Measurements from ENCODE around the gene RPLP2.

The RPLP2 gene

GRCh38 chr11:833114-833791 is 23.5 kb downstream of the RPLP2 start:
- no peak for DNase-seq
- Histone ChIP-seq H3K4me3 (peak overlapping the region; percentile 66 to 74), H3K9me3 (no peaks in the 10 kb centered on the region), H3K27ac (peak overlapping the region; percentile 86 to 88), H3K27me3 (peaks cover 0 to 39% of the 10 kb centered on the region in 2 donors), H3K36me3 (peaks cover 21 to 26% (median 26%) of the 10 kb centered on the region in 3 donors), H3K4me1 (peaks cover 0 to 89% (median 68%) of the 10 kb centered on the region in 4 donors)
- intact Hi-C loops (cut with DNase I; ENCODE audit: low total_unique reads): no loop called here
- TF ChIP-seq, protein P1, sequence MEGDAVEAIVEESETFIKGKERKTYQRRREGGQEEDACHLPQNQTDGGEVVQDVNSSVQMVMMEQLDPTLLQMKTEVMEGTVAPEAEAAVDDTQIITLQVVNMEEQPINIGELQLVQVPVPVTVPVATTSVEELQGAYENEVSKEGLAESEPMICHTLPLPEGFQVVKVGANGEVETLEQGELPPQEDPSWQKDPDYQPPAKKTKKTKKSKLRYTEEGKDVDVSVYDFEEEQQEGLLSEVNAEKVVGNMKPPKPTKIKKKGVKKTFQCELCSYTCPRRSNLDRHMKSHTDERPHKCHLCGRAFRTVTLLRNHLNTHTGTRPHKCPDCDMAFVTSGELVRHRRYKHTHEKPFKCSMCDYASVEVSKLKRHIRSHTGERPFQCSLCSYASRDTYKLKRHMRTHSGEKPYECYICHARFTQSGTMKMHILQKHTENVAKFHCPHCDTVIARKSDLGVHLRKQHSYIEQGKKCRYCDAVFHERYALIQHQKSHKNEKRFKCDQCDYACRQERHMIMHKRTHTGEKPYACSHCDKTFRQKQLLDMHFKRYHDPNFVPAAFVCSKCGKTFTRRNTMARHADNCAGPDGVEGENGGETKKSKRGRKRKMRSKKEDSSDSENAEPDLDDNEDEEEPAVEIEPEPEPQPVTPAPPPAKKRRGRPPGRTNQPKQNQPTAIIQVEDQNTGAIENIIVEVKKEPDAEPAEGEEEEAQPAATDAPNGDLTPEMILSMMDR (IDR thresholded peaks at IDR 0.05): no peak

GRCh38 chr11:833849-834311 is 24.1 kb downstream of the RPLP2 start:
- Histone ChIP-seq H3K9me3 (no peaks in the 10 kb centered on the region), H3K27me3 (peaks cover 0 to 33% of the 10 kb centered on the region in 2 donors), H3K36me3 (peaks cover 27 to 32% (median 32%) of the 10 kb centered on the region in 3 donors), H3K4me3 (peak overlapping the region; percentile 66 to 74), H3K27ac (peak overlapping the region; percentile 86 to 88), H3K4me1 (peaks cover 0 to 89% (median 68%) of the 10 kb centered on the region in 4 donors)
- DNase-seq: peak in 1 of 2 donors; percentile 88
- intact Hi-C loops (cut with DNase I; ENCODE audit: low total_unique reads): no loop called here
- TF ChIP-seq, protein P1 (IDR thresholded peaks at IDR 0.05): no peak

GRCh38 chr11:834371-835316 is 24.9 kb downstream of the RPLP2 start:
- H3K9me3 ChIP-seq: no peaks in the 10 kb centered on the region
- peaks cover 0 to 85% (median 63%) of the 10 kb centered on the region in 4 donors for H3K4me1 ChIP-seq
- intact Hi-C loops (cut with DNase I; ENCODE audit: low total_unique reads): no loop called here
- peak overlapping the region; percentile 66 to 74 for H3K4me3 ChIP-seq
- peaks cover 35 to 40% (median 40%) of the 10 kb centered on the region in 3 donors for H3K36me3 ChIP-seq
- H3K27me3 ChIP-seq: peaks cover 0 to 25% of the 10 kb centered on the region in 2 donors
- TF ChIP-seq, protein P1 (IDR thresholded peaks at IDR 0.05): no peak
- DNase-seq: peak in 1 of 2 donors; percentile 96
- peak overlapping the region; percentile 86 to 88 for H3K27ac ChIP-seq

- intact Hi-C loops (cut with DNase I; ENCODE audit: low total_unique reads): no loop called here
Measured at GRCh38 chr11:836274-836673, 26.5 kb downstream of the RPLP2 start.

GRCh38 chr11:836700-837099 is 26.9 kb downstream of the RPLP2 start:
- peak overlapping the region in 1 of 2 donors; percentile 88 for H3K27ac ChIP-seq
- TF ChIP-seq, protein P1 (IDR thresholded peaks at IDR 0.05): no peak
- no peaks in the 10 kb centered on the region for H3K9me3 ChIP-seq
- H3K4me1 ChIP-seq: peaks cover 0 to 83% (median 62%) of the 10 kb centered on the region in 4 donors
- no peak for DNase-seq
- no peak overlapping the region for H3K4me3 ChIP-seq
- peaks cover 39 to 53% (median 52%) of the 10 kb centered on the region in 3 donors for H3K36me3 ChIP-seq
- H3K27me3 ChIP-seq: peaks cover 0 to 8% of the 10 kb centered on the region in 2 donors
- intact Hi-C loops (cut with DNase I; ENCODE audit: low total_unique reads): no loop called here

More at GRCh38 chr11:836274-836673, 26.5 kb downstream of the RPLP2 start:
- H3K36me3 ChIP-seq: peaks cover 39 to 53% (median 52%) of the 10 kb centered on the region in 3 donors
- H3K9me3 ChIP-seq: no peaks in the 10 kb centered on the region
- H3K4me3 ChIP-seq: no peak overlapping the region
- DNase-seq: no peak
- TF ChIP-seq, protein P1 (IDR thresholded peaks at IDR 0.05): no peak
- peaks cover 0 to 10% of the 10 kb centered on the region in 2 donors for H3K27me3 ChIP-seq
- H3K4me1 ChIP-seq: peaks cover 0 to 83% (median 60%) of the 10 kb centered on the region in 4 donors
- peak overlapping the region in 1 of 2 donors; percentile 88 for H3K27ac ChIP-seq

Measured in tibial artery (tissue), 4 donors.